ENCODE results near the gene PPP1R11.

The PPP1R11 gene

GRCh38 chr6:30062471-30063178 lies 4.4 kb upstream of the PPP1R11 start:
- DNase-seq = no peak

GRCh38 chr6:30063315-30063714 lies 3.7 kb upstream of the PPP1R11 start:
- DNase-seq = no peak

DNA sequence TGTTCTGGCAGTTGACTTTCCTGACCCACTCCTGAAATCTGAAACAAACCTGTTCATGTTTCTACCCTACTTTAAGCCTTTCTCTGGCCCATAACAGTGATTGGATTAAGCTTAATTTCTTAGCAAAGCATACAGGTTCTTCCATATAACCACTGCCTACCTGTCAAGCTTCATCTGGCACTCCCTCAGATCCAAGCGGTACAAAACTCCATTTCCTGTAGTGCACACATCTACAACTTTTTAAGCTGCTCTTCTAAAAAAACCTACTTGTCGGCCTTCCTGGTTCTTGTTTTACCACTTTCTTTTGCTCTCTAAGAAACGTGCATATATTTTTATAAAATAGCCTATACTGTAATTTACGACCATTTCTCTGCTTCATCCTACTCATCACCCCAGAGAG lies 916 bp upstream of the PPP1R11 start:
- no peak for DNase-seq

- no peak for DNase-seq
Measured at GRCh38 chr6:30067460-30068139, 602 bp downstream of the PPP1R11 start.

- DNase-seq = no peak
Measured at GRCh38 chr6:30071081-30071818, 4.3 kb downstream of the PPP1R11 start.

- DNase-seq = no peak
Measured at GRCh38 chr6:30071858-30072257, 4.9 kb downstream of the PPP1R11 start.

GRCh38 chr6:30073489-30074235 lies 6.7 kb downstream of the PPP1R11 start:
- no peak for DNase-seq

GRCh38 chr6:30074331-30075093 lies 7.5 kb downstream of the PPP1R11 start:
- DNase-seq = no peak

DNA sequence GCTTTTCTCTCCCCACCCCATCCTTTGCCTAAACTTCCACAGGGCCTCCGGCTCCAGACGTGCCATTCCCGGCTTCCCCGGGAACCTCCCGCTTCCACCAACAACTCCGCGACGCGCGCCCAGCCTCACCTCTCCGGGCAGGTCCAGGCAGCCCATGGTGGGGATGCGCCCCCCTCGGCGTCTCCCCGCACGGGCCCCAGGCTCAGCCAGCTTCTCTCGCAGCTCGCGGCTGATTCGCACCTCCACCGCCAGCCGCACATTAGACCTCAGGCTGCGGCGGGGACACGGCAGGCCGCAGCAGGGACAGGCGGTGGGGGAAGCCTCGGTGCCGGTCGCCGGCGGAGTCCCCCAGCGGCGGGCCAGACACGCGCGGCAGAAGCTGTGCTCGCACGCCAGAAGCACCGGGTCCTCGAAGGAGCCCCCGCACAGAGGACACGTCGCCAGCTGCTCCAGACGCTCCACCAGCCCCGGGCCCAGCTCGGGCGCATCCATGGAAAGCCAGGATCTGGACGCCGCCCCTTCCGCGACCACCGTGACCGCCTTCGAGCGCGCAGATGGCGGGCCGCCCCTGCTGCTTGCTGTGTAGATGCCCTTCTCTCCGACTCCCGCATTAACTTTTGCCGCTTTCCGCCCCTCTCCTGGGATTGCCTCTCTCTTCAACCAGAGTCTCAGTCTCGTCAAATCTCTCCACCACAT lies 8.2 kb downstream of the PPP1R11 start, which contains the start of gene RNF39:
Gene RNF39, minus strand, starts transcription at position 676 of the 696 bp plus-strand sequence. Its CDS starts 184 bp downstream, at position 492.
- no peak for DNase-seq

DNA sequence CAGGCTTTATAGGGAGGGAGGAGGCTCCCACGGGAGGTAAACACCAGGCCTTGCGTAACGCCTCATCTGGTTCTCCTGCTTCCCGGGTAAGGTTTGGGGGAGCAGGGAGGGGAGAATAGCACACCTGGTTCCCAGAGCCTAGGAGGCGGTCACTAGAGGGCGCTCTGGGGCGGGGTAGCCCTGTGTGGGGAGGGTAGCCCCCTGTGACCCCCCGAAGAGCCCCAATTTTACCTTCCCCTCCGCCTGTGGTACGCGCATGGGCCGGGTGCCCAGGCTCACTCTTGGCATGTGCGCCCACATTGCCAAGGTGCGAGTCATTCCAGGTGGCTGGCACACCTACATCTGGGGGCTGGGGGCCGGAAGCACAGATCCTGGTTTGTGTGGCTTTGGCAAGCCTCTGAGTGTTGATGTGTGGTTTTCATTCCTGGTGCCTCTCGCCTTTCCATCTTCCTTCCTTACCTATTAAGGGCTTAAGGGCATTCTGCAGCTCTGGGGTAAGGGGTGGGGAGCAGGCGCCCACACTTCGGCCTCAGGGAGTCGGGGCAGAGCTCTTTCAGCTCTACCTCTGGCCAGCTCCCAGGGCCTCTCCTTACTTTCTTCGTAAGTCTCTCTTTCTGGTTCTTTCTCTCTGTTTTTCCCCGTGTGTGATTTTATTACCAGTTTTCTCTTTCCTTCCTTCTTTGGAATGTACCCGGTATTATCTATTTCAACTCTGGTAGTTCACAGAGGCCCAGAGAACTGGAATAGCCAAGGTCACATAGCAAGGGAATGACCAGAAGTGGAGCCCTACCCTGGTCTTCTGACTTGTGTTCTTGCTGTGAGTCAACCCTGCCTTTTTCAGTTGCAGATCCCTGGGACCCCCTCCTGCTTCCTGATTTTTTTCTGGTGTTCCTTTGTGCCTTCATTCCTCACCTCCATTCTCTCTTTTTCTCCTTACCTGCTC lies 9.1 kb downstream of the PPP1R11 start:
- DNase-seq = no peak

DNA sequence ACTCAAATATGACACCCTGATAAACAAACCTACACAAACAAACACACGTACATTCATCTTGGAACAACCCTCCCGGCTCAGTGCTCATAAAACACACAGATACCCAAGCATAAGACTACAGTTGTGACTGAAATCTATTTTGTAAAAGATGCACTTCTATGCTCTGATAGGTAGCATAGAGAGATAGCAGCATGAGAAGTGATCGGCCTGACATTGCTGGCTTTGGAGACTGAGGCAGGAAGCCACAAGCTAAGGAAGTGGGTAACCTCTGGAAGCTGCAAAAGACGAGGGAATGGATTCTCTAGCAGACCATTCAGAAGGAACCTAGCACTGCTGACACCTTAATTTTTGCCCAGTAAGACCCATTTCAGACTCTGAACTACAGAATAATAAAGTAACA lies 10.2 kb downstream of the PPP1R11 start:
- DNase-seq = no peak

GRCh38 chr6:30087876-30088275 lies 20.9 kb downstream of the PPP1R11 start:
- no peak for DNase-seq

DNA sequence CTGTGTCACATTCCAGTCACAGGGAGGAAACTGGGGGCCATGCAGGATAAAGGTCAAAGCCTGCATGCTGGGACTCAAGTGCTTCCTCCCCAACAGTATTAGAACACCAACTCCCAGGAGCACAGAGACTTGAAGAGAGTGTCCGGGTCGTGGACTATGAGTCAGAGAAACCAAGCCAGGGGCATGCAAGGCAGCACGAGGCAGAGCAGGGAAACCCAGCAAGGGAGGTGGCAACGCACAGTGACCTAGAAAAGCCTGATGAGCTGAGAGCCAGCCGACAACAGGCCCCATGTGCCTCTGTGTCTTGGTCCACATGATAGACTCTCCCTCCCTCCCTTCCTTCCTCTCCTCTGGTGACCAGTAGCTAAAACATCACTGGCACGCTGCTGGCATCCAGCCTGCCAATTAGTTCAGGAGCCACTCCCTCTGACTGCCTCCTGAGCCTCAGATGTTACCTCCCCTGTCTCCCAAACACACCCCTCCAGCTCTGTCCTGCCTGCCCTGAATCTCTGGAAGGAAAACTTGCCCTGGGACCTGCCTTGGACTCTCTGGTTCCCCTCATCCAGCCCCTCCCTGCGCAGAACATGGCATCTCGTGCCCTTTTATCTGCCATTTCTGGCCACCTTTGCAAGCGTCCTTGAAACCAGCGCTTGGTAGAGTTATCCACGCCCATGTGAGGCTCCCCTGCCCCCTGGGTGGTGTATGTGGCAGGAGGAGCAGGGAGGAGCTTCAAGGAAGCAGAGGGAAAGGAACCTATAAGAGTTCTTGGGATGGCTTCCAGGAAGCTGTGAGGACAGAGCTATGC lies 24.8 kb downstream of the PPP1R11 start:
- DNase-seq = no peak

- DNase-seq = no peak
Measured at GRCh38 chr6:30092852-30093543, 26.0 kb downstream of the PPP1R11 start.

- no peak for DNase-seq
Measured at GRCh38 chr6:30093951-30094661, 27.1 kb downstream of the PPP1R11 start.

DNA sequence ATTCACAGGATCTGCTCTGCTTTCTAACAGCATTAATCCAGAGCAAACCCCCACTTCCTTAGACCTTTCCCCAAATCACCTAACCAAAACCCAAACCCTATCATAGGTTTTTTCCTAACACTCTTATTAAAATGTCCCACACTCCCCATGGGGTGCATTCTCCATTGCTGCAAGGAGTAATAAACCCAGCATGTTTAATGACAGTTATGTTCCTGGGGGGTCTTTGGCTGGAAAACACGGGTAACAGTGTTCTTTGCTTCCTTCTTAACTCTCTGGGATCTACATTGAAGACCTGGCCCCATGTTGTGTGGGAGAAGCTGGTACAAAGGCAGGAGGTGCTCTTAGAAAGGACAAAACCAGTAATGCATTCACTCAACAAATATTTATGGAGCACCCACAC lies 29.8 kb downstream of the PPP1R11 start:
- DNase-seq = no peak

- DNase-seq = no peak
Measured at GRCh38 chr6:30097902-30098768, 31.1 kb downstream of the PPP1R11 start.
